ENCODE data around the gene PBX3.

PBX3 gene

GRCh38 chr9:125959951-125960619 is 212.9 kb downstream of the PBX3 start:
- H3K36me3 ChIP-seq (ENCODE audit: insufficient read depth, low read length): peaks cover 7% of the 10 kb centered on the region
- no peak overlapping the region for H3K4me3 ChIP-seq (ENCODE audit: low read length)
- no peaks in the 10 kb centered on the region for H3K27me3 ChIP-seq (ENCODE audit: control insufficient read depth, insufficient read depth, low read length)
- H3K9me3 ChIP-seq (replicated peaks; ENCODE audit: low read length): no peaks in the 10 kb centered on the region
- no peak overlapping the region for H3K4me2 ChIP-seq (ENCODE audit: low read length)
- H3K4me1 ChIP-seq (ENCODE audit: control insufficient read depth, insufficient read depth, low read length): peaks cover 3% of the 10 kb centered on the region
- no peak overlapping the region for H3K9ac ChIP-seq (ENCODE audit: low read depth, low read length)

GRCh38 chr9:125960626-125961025 is 213.5 kb downstream of the PBX3 start:
- H3K4me3 ChIP-seq (ENCODE audit: low read length): no peak overlapping the region
- peaks cover 7% of the 10 kb centered on the region for H3K36me3 ChIP-seq (ENCODE audit: insufficient read depth, low read length)
- no peak overlapping the region for H3K9ac ChIP-seq (ENCODE audit: low read depth, low read length)
- H3K4me1 ChIP-seq (ENCODE audit: control insufficient read depth, insufficient read depth, low read length): peaks cover 3% of the 10 kb centered on the region
- H3K27me3 ChIP-seq (ENCODE audit: control insufficient read depth, insufficient read depth, low read length): no peaks in the 10 kb centered on the region
- H3K9me3 ChIP-seq (replicated peaks; ENCODE audit: low read length): no peaks in the 10 kb centered on the region
- H3K4me2 ChIP-seq (ENCODE audit: low read length): no peak overlapping the region

- Histone ChIP-seq H3K9me3 (replicated peaks; ENCODE audit: low read length) (no peaks in the 10 kb centered on the region), H3K4me1 (ENCODE audit: control insufficient read depth, insufficient read depth, low read length) (peaks cover 3% of the 10 kb centered on the region), H3K4me2 (ENCODE audit: low read length) (no peak overlapping the region), H3K27me3 (ENCODE audit: control insufficient read depth, insufficient read depth, low read length) (no peaks in the 10 kb centered on the region), H3K4me3 (ENCODE audit: low read length) (no peak overlapping the region), H3K36me3 (ENCODE audit: insufficient read depth, low read length) (peaks cover 7% of the 10 kb centered on the region), H3K9ac (ENCODE audit: low read depth, low read length) (no peak overlapping the region)
Measured at GRCh38 chr9:125961072-125961471, 213.9 kb downstream of the PBX3 start.

- Histone ChIP-seq H3K27me3 (ENCODE audit: control insufficient read depth, insufficient read depth, low read length) (no peaks in the 10 kb centered on the region), H3K4me1 (ENCODE audit: control insufficient read depth, insufficient read depth, low read length) (peaks cover 3% of the 10 kb centered on the region), H3K9me3 (replicated peaks; ENCODE audit: low read length) (no peaks in the 10 kb centered on the region), H3K9ac (ENCODE audit: low read depth, low read length) (no peak overlapping the region), H3K36me3 (ENCODE audit: insufficient read depth, low read length) (peaks cover 7% of the 10 kb centered on the region), H3K4me3 (ENCODE audit: low read length) (no peak overlapping the region), H3K4me2 (ENCODE audit: low read length) (no peak overlapping the region)
Measured at GRCh38 chr9:125963932-125964331, 216.8 kb downstream of the PBX3 start.

GRCh38 chr9:125964702-125965225 is 217.6 kb downstream of the PBX3 start:
- Histone ChIP-seq H3K27me3 (ENCODE audit: control insufficient read depth, insufficient read depth, low read length) (no peaks in the 10 kb centered on the region), H3K36me3 (ENCODE audit: insufficient read depth, low read length) (peaks cover 7% of the 10 kb centered on the region), H3K9ac (ENCODE audit: low read depth, low read length) (no peak overlapping the region), H3K4me1 (ENCODE audit: control insufficient read depth, insufficient read depth, low read length) (peaks cover 3% of the 10 kb centered on the region), H3K4me2 (ENCODE audit: low read length) (no peak overlapping the region), H3K9me3 (replicated peaks; ENCODE audit: low read length) (no peaks in the 10 kb centered on the region), H3K4me3 (ENCODE audit: low read length) (no peak overlapping the region)

- Histone ChIP-seq H3K9ac (ENCODE audit: low read depth, low read length) (no peak overlapping the region), H3K4me1 (ENCODE audit: control insufficient read depth, insufficient read depth, low read length) (peaks cover under 1% of the 10 kb centered on the region), H3K9me3 (replicated peaks; ENCODE audit: low read length) (no peaks in the 10 kb centered on the region), H3K4me3 (ENCODE audit: low read length) (no peak overlapping the region), H3K36me3 (ENCODE audit: insufficient read depth, low read length) (peaks cover 7% of the 10 kb centered on the region), H3K27me3 (ENCODE audit: control insufficient read depth, insufficient read depth, low read length) (no peaks in the 10 kb centered on the region), H3K4me2 (ENCODE audit: low read length) (no peak overlapping the region)
Measured at GRCh38 chr9:125965477-125965876, 218.3 kb downstream of the PBX3 start.

- Histone ChIP-seq H3K4me3 (ENCODE audit: low read length) (no peak overlapping the region), H3K9ac (ENCODE audit: low read depth, low read length) (no peak overlapping the region), H3K4me1 (ENCODE audit: control insufficient read depth, insufficient read depth, low read length) (no peaks in the 10 kb centered on the region), H3K27me3 (ENCODE audit: control insufficient read depth, insufficient read depth, low read length) (no peaks in the 10 kb centered on the region), H3K4me2 (ENCODE audit: low read length) (no peak overlapping the region), H3K36me3 (ENCODE audit: insufficient read depth, low read length) (peaks cover 7% of the 10 kb centered on the region), H3K9me3 (replicated peaks; ENCODE audit: low read length) (no peaks in the 10 kb centered on the region)
Measured at GRCh38 chr9:125966466-125966865, 219.3 kb downstream of the PBX3 start.

- no peaks in the 10 kb centered on the region for H3K9me3 ChIP-seq (replicated peaks; ENCODE audit: low read length)
- H3K4me2 ChIP-seq (ENCODE audit: low read length): no peak overlapping the region
- H3K27me3 ChIP-seq (ENCODE audit: control insufficient read depth, insufficient read depth, low read length): no peaks in the 10 kb centered on the region
- no peak overlapping the region for H3K4me3 ChIP-seq (ENCODE audit: low read length)
- H3K4me1 ChIP-seq (ENCODE audit: control insufficient read depth, insufficient read depth, low read length): no peaks in the 10 kb centered on the region
- H3K9ac ChIP-seq (ENCODE audit: low read depth, low read length): no peak overlapping the region
- H3K36me3 ChIP-seq (ENCODE audit: insufficient read depth, low read length): peaks cover 7% of the 10 kb centered on the region
Measured at GRCh38 chr9:125966959-125967711, 220.0 kb downstream of the PBX3 start.

- no peaks in the 10 kb centered on the region for H3K27me3 ChIP-seq (ENCODE audit: control insufficient read depth, insufficient read depth, low read length)
- H3K4me1 ChIP-seq (ENCODE audit: control insufficient read depth, insufficient read depth, low read length): no peaks in the 10 kb centered on the region
- H3K4me2 ChIP-seq (ENCODE audit: low read length): no peak overlapping the region
- no peak overlapping the region for H3K9ac ChIP-seq (ENCODE audit: low read depth, low read length)
- H3K4me3 ChIP-seq (ENCODE audit: low read length): no peak overlapping the region
- H3K36me3 ChIP-seq (ENCODE audit: insufficient read depth, low read length): peaks cover 5% of the 10 kb centered on the region
- H3K9me3 ChIP-seq (replicated peaks; ENCODE audit: low read length): no peaks in the 10 kb centered on the region
Measured at GRCh38 chr9:125968714-125969374, 221.7 kb downstream of the PBX3 start.

GRCh38 chr9:125969462-125969861 is 222.3 kb downstream of the PBX3 start:
- no peak overlapping the region for H3K9ac ChIP-seq (ENCODE audit: low read depth, low read length)
- H3K27me3 ChIP-seq (ENCODE audit: control insufficient read depth, insufficient read depth, low read length): no peaks in the 10 kb centered on the region
- peaks cover 5% of the 10 kb centered on the region for H3K36me3 ChIP-seq (ENCODE audit: insufficient read depth, low read length)
- H3K4me2 ChIP-seq (ENCODE audit: low read length): no peak overlapping the region
- no peaks in the 10 kb centered on the region for H3K9me3 ChIP-seq (replicated peaks; ENCODE audit: low read length)
- no peaks in the 10 kb centered on the region for H3K4me1 ChIP-seq (ENCODE audit: control insufficient read depth, insufficient read depth, low read length)
- H3K4me3 ChIP-seq (ENCODE audit: low read length): no peak overlapping the region

- Histone ChIP-seq H3K36me3 (ENCODE audit: insufficient read depth, low read length) (peaks cover 5% of the 10 kb centered on the region), H3K4me2 (ENCODE audit: low read length) (no peak overlapping the region), H3K9ac (ENCODE audit: low read depth, low read length) (no peak overlapping the region), H3K4me3 (ENCODE audit: low read length) (no peak overlapping the region), H3K4me1 (ENCODE audit: control insufficient read depth, insufficient read depth, low read length) (no peaks in the 10 kb centered on the region), H3K9me3 (replicated peaks; ENCODE audit: low read length) (no peaks in the 10 kb centered on the region), H3K27me3 (ENCODE audit: control insufficient read depth, insufficient read depth, low read length) (no peaks in the 10 kb centered on the region)
Measured at GRCh38 chr9:125969868-125970267, 222.7 kb downstream of the PBX3 start.
